HG03432 (cell line): ENCODE measurements around the gene SH3TC2.

ENCODE experiments used
- ATAC-seq: cut with Tn5 transposase; IDR thresholded peaks from one replicate; pipeline ENCODE4 v1.9.1; 2021; ENCODE audit warnings: mild to moderate bottlenecking, moderate library complexity; ENCODE audit not compliant: unreplicated experiment

The SH3TC2 gene

GRCh38 chr5:149030838-149031397 is 31.9 kb downstream of the SH3TC2 start:
- ATAC-seq: no peak

GRCh38 chr5:149030392-149030791 is 32.5 kb downstream of the SH3TC2 start:
- no peak for ATAC-seq

GRCh38 chr5:149028984-149029383 is 33.9 kb downstream of the SH3TC2 start:
- ATAC-seq: no peak

GRCh38 chr5:149028161-149028560 is 34.7 kb downstream of the SH3TC2 start:
- no peak for ATAC-seq

- ATAC-seq: no peak
Observed at GRCh38 chr5:149027636-149028035, 35.2 kb downstream of the SH3TC2 start.

- no peak for ATAC-seq
Observed at GRCh38 chr5:149024943-149025342, 37.9 kb downstream of the SH3TC2 start.

- no peak for ATAC-seq
Observed at GRCh38 chr5:149024477-149024876, 38.4 kb downstream of the SH3TC2 start.

GRCh38 chr5:149022200-149022599 is 40.7 kb downstream of the SH3TC2 start:
- no peak for ATAC-seq

- ATAC-seq: no peak
Observed at GRCh38 chr5:149019679-149020078, 43.2 kb downstream of the SH3TC2 start.

GRCh38 chr5:149018909-149019443 is 43.9 kb downstream of the SH3TC2 start:
- no peak for ATAC-seq

- ATAC-seq: no peak
Observed at GRCh38 chr5:149017636-149018035, 45.2 kb downstream of the SH3TC2 start.

GRCh38 chr5:149015561-149015960 is 47.3 kb downstream of the SH3TC2 start:
- no peak for ATAC-seq

- ATAC-seq: no peak
Observed at GRCh38 chr5:149015126-149015525, 47.7 kb downstream of the SH3TC2 start.

GRCh38 chr5:149014571-149015031 is 48.3 kb downstream of the SH3TC2 start:
- no peak for ATAC-seq

- ATAC-seq: no peak
Observed at GRCh38 chr5:149013796-149014195, 49.1 kb downstream of the SH3TC2 start.

- ATAC-seq: no peak
Observed at GRCh38 chr5:149012350-149012749, 50.5 kb downstream of the SH3TC2 start.

- no peak for ATAC-seq
Observed at GRCh38 chr5:149011728-149012127, 51.1 kb downstream of the SH3TC2 start.

- ATAC-seq: no peak
Observed at GRCh38 chr5:149011084-149011483, 51.8 kb downstream of the SH3TC2 start.

GRCh38 chr5:149007174-149007573 is 55.7 kb downstream of the SH3TC2 start:
- no peak for ATAC-seq

- no peak for ATAC-seq
Observed at GRCh38 chr5:149006426-149006825, 56.4 kb downstream of the SH3TC2 start.

- ATAC-seq: peak; percentile 48
Observed at GRCh38 chr5:149005077-149005892, 57.6 kb downstream of the SH3TC2 start.

GRCh38 chr5:149004559-149004958 is 58.3 kb downstream of the SH3TC2 start:
- ATAC-seq: no peak
